ENCODE data around the gene TCF7.

Gene TCF7

GRCh38 chr5:134177369-134178095 lies 63.1 kb downstream of the TCF7 start:
- DNase-seq (ENCODE audit: low read depth), result no peak

GRCh38 chr5:134178096-134178419 lies 63.6 kb downstream of the TCF7 start:
- no peak for DNase-seq (ENCODE audit: low read depth)

DNA sequence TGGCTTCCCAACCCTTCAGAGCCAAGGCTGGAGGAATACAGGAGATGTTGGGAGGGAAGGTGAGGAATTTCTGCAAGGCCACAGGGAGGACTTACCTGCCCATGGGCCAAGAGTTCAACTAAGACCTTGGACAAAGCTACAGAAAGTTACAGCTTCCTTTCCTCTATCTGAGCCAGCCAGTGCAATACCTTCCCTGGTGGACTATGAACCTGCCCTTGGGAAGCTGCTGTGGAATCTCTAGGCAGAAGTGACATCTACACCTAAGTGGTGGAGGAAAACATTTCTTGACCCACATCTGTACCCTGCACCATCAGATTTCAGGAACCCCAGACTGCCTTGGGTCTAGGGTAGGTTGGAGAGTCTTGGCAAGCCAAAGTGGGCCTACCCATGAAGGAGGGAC lies 69.0 kb downstream of the TCF7 start:
- DNase-seq (ENCODE audit: low read depth), result no peak

DNA sequence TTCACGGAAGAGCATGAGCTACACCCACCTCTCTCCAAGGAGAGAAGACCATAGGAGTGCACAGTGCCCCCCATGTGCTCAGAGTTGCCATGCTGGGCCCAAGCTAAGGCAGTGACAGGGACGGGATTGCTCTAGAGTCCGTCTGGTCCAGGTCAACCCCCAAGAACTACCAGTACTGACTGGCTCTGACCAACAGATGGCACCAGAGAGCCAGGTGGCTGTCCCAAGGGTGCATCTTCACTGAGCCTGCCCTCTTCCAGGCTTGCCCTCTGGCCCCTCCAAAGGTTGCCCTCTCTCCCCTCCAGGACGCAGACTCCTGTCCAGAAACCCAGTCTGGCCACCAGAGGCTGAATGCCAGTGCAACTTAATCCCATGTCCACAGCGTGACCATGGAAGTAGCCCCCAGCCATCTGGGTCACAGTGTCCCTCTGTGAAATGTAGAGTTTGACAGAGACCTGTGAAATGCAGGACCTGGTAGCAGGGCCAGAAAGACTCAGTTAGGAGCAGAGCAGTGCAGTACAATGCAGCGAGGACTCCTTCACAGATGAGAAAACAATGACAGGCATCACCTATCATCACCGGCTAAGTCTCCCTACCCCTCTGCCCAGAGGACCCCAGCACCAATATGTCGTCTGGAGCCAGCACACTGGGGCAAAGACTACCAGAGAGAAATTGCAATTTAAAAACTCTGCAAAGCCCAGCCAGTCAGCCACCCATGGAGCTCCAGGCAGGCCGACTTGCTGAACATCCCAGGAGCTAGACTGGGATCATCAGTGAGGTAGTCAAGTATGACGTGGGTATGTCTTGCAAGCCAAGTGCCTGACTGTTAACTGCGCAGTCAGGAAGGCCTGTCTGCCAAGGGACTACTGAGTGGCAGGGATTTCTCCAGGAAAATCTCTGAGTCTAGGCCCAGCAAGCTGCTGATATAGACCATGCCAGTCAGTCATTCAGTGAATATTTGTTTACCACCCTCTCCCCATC lies 70.0 kb downstream of the TCF7 start:
- DNase-seq (ENCODE audit: low read depth), result peak; percentile 66

GRCh38 chr5:134188092-134188491 lies 73.6 kb downstream of the TCF7 start:
- no peak for DNase-seq (ENCODE audit: low read depth)

DNA sequence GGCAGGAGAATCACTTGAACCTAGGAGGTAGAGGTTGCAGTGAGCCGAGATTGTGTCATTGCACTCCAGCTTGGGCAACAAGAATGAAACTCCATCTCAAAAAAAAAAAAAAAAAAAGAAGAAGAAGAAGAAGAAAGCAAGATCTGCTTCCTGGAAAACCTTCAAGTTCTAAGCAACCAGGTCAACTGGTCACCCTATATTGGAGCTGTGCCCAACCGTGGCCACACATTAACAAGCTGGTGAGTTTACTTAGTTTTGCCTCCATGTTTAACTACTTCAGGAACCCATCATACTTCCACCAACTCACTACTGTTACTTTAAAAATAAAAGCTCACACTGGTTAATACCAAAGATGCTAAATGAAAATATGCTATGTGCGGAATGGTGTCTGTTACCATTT lies 74.5 kb downstream of the TCF7 start:
- no peak for DNase-seq (ENCODE audit: low read depth)

GRCh38 chr5:134195666-134196065 lies 81.2 kb downstream of the TCF7 start:
- no peak for DNase-seq (ENCODE audit: low read depth)
